Measurements from ENCODE around the gene GRPEL2.

DNA sequence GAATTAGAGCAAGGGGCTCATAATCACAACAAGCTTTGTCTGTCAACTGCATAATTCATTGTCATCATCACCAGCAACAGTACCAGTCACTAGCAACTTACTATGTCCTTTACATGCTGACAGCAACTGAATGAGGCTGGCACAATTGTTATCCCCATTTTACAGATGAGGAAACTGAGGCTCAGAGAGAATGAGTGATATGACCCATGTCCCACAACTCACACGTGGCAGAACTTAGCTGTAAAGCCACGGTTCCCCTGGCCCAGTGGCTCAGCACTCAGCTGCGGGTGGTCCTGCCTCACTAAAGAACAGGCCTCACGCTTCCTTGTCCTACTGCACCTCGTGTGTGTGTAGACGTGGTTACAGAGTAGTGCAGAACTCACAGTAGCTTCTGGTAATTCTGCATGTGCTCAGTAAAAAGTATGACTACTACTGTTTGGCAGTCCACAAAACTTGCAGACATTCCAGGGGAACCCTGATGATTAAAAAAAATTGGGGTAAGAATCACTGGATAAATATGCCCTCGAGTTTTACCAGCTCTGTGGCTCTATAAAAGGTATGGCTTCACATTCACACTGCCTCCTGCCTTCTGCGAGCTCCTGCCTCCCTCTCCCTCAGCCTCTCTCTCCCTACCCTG, 43.4 kb upstream of the GRPEL2 start:
- no peak for TF ChIP-seq POLR2A (IDR thresholded peaks at IDR 0.05; ENCODE audit: low read depth, low read length)
- TF ChIP-seq, protein P1, sequence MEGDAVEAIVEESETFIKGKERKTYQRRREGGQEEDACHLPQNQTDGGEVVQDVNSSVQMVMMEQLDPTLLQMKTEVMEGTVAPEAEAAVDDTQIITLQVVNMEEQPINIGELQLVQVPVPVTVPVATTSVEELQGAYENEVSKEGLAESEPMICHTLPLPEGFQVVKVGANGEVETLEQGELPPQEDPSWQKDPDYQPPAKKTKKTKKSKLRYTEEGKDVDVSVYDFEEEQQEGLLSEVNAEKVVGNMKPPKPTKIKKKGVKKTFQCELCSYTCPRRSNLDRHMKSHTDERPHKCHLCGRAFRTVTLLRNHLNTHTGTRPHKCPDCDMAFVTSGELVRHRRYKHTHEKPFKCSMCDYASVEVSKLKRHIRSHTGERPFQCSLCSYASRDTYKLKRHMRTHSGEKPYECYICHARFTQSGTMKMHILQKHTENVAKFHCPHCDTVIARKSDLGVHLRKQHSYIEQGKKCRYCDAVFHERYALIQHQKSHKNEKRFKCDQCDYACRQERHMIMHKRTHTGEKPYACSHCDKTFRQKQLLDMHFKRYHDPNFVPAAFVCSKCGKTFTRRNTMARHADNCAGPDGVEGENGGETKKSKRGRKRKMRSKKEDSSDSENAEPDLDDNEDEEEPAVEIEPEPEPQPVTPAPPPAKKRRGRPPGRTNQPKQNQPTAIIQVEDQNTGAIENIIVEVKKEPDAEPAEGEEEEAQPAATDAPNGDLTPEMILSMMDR (IDR thresholded peaks at IDR 0.05; ENCODE audit: extremely low read depth in 1 of 2, insufficient read depth in 1 of 2, low read depth in 1 of 2, low read length in 2 of 2), result no peak
